H7 (cell line): ENCODE data around the gene EID2. TPM values are rescaled to one million over a fixed set of nuclear protein-coding genes. Genes with fewer than 3 reads are reported as not detected.

Experiments
- DNase-seq: peaks from one replicate; pipeline ENCODE4 v3.0.0; 2012
- H3K27me3 ChIP-seq: 2 replicates; pipeline ENCODE4 v1.6.0; 2011; ENCODE audit warnings: mild to moderate bottlenecking, low read length; ENCODE audit not compliant: control insufficient read depth, insufficient read depth
- H3K36me3 ChIP-seq: replicated peaks from 2 replicates; pipeline ENCODE4 v1.5.1; 2011; ENCODE audit warnings: low read length; ENCODE audit not compliant: control insufficient read depth, insufficient read depth
- H3K4me3 ChIP-seq: 2 replicates; pipeline ENCODE4 v1.5.1; 2011; ENCODE audit warnings: low read depth, mild to moderate bottlenecking, control low read depth, low read length, moderate library complexity; ENCODE audit not compliant: insufficient read depth
- total RNA-seq: library from RNA; depleted of rRNA; stranded (reverse); fragments of >200 nt; shearing (Covaris generic); gene quantifications from 2 replicates; pipeline ENCODE4 v1.2.3, GENCODE V29; 2014; rRNA removed

The EID2 gene
- total RNA-seq: 14.9 and 18.4 TPM in 2 replicates

- Histone ChIP-seq H3K27me3 (no peaks in the 10 kb centered on the region), H3K4me3 (peak within 1 kb of the TSS; percentile 88), H3K36me3 (no peaks in the 10 kb centered on the region)
- peak; percentile 96 for DNase-seq
These were observed at the start of gene EID2 for GRCh38 chr19:39539518-39540332. EID2 (minus strand) TSS chr19:39540161; CDS start chr19:39540079, 82 bp downstream.

DNA sequence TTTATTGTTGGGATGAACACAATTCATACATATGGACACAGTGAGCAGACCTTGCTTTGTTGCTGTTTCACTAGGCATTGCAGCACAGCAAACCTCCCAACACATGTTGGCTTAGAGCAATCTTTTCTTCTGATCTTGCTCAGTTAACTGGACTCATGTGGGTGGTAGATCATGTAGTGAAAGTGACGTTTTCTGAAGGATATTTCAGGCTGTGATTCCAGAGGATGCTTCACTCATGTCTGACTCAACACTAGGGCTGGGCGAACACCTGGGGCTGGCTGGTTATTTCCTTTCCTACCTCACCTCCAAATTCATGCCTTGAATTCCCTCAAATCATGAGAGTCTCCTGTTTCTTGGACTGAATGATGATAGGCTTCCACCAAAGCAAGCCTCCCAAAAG is 48.1 kb upstream of the EID2 start:
- DNase-seq: no peak
- H3K36me3 ChIP-seq: no peaks in the 10 kb centered on the region
- no peak overlapping the region for H3K4me3 ChIP-seq
- no peaks in the 10 kb centered on the region for H3K27me3 ChIP-seq

DNA sequence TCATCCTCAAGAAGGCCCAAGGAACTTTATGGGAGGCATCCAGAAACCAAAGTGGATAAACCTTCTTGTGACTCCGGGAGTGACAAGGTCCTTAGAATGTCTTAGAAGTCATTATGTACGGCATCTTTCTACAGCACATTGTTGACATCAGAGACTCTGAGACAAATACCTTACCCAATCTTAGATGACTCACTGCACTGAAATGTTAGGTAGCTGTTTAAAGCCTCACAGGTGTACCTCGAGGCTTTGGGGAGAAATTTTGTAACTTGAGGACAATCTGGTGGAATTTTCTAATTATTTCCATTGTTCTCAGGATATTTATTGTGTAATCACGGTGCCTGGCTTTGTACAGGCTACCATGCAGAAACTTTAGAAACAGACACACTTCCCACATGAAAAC is 47.5 kb upstream of the EID2 start:
- no peaks in the 10 kb centered on the region for H3K36me3 ChIP-seq
- H3K27me3 ChIP-seq: no peaks in the 10 kb centered on the region
- no peak overlapping the region for H3K4me3 ChIP-seq
- no peak for DNase-seq

DNA sequence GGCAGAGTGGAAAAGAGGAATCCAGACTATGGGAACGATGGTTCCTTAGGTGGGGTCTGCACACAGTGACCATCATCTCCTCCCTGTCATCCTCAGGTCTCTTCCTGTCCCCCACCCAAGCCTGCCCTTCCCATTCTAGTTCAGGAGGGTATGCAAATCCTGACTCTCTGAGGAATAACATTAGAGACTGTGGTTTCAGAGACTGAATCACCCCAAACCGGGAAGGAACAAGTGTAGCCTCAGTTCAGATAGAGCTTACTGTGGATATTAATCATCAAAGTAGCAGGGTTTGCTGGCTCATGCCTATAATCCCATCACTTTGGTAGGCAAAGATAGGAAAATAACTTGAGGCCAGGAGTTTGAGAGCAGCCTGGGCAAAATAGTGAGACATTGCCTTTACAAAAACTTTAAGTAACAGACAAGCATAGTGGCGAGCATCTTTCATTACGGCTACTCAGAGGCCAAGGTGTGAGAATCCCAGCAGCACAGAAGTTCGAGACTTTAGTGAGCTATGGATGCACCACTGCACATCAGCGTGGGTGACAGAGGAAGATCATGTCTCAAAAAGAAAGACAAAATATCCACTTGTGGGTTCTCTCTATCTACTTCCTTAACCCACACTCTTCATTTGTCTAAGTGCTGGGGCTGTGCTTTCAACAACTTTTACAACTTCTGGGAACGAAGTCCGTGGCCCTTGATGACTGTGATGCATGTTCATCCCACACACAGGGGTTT is 43.1 kb upstream of the EID2 start:
- DNase-seq: no peak
- Histone ChIP-seq H3K4me3 (no peak overlapping the region), H3K27me3 (no peaks in the 10 kb centered on the region), H3K36me3 (no peaks in the 10 kb centered on the region)

DNA sequence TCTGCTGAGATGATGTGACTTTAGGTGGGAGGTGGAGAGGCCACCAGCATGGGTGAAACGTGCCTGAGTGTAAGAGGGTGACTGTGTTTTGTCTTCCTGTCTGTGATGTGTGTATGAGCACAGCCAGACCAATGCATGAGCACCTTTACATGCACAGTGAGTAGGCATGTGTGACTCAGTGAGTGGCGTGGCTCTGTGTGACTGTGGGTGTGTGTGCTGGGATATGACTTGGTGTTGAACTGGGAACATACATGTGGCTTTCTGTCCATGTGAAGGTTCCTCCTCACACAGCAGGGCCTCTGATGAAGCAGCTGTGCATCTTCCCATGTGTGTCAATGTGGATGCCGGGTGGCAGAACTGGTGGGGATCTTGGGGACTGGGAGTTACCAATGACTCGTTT is 42.5 kb upstream of the EID2 start:
- H3K36me3 ChIP-seq: no peaks in the 10 kb centered on the region
- H3K4me3 ChIP-seq: no peak overlapping the region

GRCh38 chr19:39568604-39569003 is 28.6 kb upstream of the EID2 start:
- no peak for DNase-seq
- H3K36me3 ChIP-seq: no peaks in the 10 kb centered on the region
- H3K4me3 ChIP-seq: no peak overlapping the region
- no peaks in the 10 kb centered on the region; the same call in 1 of the 2 replicates for H3K27me3 ChIP-seq

More for the DNA sequence above, 42.5 kb upstream of the EID2 start:
- no peak for DNase-seq
- H3K27me3 ChIP-seq: no peaks in the 10 kb centered on the region

- DNase-seq: no peak
- H3K27me3 ChIP-seq: no peaks in the 10 kb centered on the region; the same call in 1 of the 2 replicates
- no peak overlapping the region for H3K4me3 ChIP-seq
- H3K36me3 ChIP-seq: no peaks in the 10 kb centered on the region
These were observed 26.1 kb upstream of the EID2 start for GRCh38 chr19:39566064-39566463.

DNA sequence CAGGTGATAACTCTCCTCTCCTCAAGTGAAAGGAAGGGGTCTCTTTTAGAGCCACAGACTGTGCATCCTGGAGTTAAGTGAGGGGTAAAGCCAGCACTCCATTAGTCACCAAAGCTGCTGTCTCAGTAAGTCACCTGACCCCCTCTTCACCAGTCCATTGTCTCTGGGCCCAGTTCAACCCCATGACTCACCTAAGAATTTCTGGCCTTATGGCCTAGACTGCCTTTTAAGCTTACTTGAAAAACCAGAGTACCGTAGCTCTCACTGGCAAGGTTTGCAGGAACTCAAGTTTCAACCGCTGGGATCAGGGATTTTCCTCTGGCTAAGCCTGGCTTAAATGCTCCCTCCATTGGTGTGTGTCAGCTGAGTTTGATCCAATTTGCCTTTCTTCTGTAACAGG is 23.4 kb upstream of the EID2 start:
- no peaks in the 10 kb centered on the region; the same call in 1 of the 2 replicates for H3K27me3 ChIP-seq
- H3K36me3 ChIP-seq: no peaks in the 10 kb centered on the region
- no peak for DNase-seq
- no peak overlapping the region for H3K4me3 ChIP-seq

DNA sequence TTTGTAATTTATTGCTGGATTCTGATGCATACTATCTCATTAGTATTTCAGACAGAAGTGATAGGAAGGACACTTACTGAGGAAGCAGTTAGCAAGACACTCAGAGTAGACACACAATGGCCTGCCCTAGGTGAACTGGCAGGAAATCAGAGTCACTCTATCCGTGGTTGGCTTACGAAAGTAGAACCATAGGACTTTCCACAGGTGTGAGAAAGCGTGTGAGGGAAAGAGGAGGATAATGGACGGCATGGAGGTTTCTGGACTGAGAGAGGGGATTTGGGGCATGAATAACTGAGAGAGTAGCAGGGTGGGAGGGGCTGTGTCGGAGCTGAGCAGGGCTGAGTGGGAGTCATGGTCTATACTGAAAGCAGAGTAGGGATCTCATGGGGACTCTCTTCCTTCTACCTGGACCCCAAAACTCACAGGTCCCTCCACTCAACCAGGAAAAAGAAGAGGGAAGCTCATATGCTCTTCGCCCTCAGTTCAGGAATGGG is 18.7 kb upstream of the EID2 start:
- DNase-seq: no peak
- no peaks in the 10 kb centered on the region for H3K36me3 ChIP-seq
- H3K27me3 ChIP-seq: no peaks in the 10 kb centered on the region; the same call in 1 of the 2 replicates
- no peak overlapping the region for H3K4me3 ChIP-seq

DNA sequence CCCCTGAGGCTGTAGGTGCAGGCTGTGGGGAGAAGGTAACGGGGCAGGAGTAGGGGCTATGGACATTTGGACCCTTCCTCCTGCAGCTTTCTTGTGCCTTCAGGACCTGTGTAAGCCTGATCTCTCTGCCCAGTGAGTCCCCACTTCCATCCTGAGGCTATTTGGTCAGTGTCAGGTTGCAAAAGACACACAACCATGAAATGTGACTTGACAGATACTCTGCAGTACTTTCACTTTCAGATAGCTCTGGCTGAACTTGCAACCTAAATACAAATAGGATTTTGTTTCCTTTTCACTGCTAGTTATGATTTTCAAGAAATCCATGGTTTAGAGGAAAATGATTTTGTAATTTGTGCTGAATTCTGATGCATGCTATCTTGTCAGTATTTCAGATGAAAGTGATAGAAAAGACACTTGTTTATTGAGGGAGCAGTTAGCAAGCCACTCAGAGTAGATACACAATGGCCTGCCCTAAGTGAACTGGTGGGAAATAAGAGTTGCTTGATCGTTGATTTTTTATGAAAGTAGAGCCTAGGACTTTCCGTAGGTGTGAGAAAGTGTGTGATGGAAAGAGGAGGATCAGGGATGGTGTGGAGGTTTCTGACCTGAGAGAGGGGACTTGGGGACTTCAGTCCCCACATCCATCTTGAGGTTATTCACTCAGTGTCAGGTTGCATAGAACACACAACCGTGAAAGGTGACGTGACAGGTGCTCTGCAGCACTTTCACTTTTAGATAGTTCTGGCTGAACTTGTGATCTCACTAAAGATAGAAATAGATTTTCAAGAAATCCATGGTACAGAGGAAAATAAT is 18.1 kb upstream of the EID2 start:
- no peak overlapping the region for H3K4me3 ChIP-seq
- no peaks in the 10 kb centered on the region for H3K36me3 ChIP-seq
- no peak for DNase-seq
- H3K27me3 ChIP-seq: no peaks in the 10 kb centered on the region; the same call in 1 of the 2 replicates

GRCh38 chr19:39555883-39556282 is 15.9 kb upstream of the EID2 start:
- Histone ChIP-seq H3K4me3 (no peak overlapping the region), H3K27me3 (no peaks in the 10 kb centered on the region; the same call in 1 of the 2 replicates), H3K36me3 (no peaks in the 10 kb centered on the region)
- no peak for DNase-seq

DNA sequence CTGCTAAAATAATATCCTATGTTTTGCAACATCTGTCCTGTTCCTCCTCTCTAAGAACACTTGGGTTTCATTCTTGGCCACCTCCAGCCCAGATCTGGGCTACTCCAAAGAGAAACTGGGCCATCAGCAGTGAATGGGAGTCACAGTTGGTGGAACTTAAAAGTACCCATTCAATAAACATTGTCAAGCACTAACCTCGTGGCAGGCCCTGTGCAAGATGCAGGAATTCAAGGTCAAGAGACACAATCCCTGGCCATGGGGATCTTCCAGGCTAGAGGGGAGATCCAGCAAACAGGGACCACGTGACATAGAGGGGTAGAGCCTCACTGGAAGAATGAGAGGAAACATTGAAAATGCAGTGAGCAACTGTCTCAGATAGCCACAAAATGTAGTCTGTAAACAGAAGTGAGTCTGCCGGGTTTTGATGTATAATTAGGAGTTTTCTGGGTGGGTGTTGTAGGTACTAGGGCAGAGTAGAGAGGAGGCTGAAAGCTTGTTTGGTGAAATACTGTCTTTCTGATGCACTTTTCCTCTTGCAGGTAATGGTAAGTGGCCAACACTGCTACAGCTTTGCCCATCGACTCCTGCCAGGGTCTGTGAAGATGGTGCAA is 14.8 kb upstream of the EID2 start:
- Histone ChIP-seq H3K4me3 (no peak overlapping the region), H3K36me3 (no peaks in the 10 kb centered on the region), H3K27me3 (no peaks in the 10 kb centered on the region; the same call in 1 of the 2 replicates)
- no peak for DNase-seq

GRCh38 chr19:39553082-39553652 is 13.2 kb upstream of the EID2 start:
- H3K27me3 ChIP-seq: no peaks in the 10 kb centered on the region; the same call in 1 of the 2 replicates
- no peak overlapping the region for H3K4me3 ChIP-seq
- H3K36me3 ChIP-seq: no peaks in the 10 kb centered on the region
- no peak for DNase-seq
